GM23338 (cell line): ENCODE results near the gene FAM89B. TPM values are rescaled to one million over a fixed set of nuclear protein-coding genes. Genes with fewer than 3 reads are reported as not detected.

Experiments used
- ATAC-seq: fragments of 200-7000 bp; cut with Tn5 transposase; 3 replicates; pipeline ENCODE4 v1.9.1; 2020
- DNase-seq: peaks from one replicate; pipeline ENCODE4 v3.0.0-alpha.2; 2015; ENCODE audit warnings: low spot score
- H2AFZ ChIP-seq: fragments of 200-600 bp; sonication (generic); 2 replicates; pipeline ENCODE4 v1.8.0; 2016; ENCODE audit warnings: antibody characterized with exemption, mild to moderate bottlenecking, moderate library complexity
- H3F3A ChIP-seq: fragments of 200-600 bp; sonication (generic); replicated peaks from 2 replicates; pipeline ENCODE4 v1.8.0; 2017; ENCODE audit warnings: antibody characterized with exemption, mixed run types, low read depth
- H3K27ac ChIP-seq: fragments of 200-600 bp; sonication (generic); 2 replicates; pipeline ENCODE4 v1.6.1; 2016; ENCODE audit warnings: low read depth
- H3K27me3 ChIP-seq: fragments of 200-600 bp; sonication (generic); 2 replicates; pipeline ENCODE4 v1.8.0; 2016; ENCODE audit warnings: mild to moderate bottlenecking, mixed run types, moderate library complexity; ENCODE audit not compliant: insufficient read depth
- H3K36me3 ChIP-seq: fragments of 200-600 bp; sonication (generic); 2 replicates; pipeline ENCODE4 v1.8.0; 2016; ENCODE audit warnings: mild to moderate bottlenecking; ENCODE audit not compliant: insufficient read depth
- H3K4me1 ChIP-seq: fragments of 200-600 bp; sonication (generic); 2 replicates; pipeline ENCODE4 v1.8.0; 2016; ENCODE audit warnings: mild to moderate bottlenecking, moderate library complexity; ENCODE audit not compliant: insufficient read depth
- H3K4me2 ChIP-seq: fragments of 200-600 bp; sonication (generic); 2 replicates; pipeline ENCODE4 v1.7.1; 2017; ENCODE audit warnings: mixed run types
- H3K4me3 ChIP-seq: fragments of 200-600 bp; sonication (generic); 2 replicates; pipeline ENCODE4 v1.6.1; 2016; ENCODE audit warnings: mixed run types
- H3K79me2 ChIP-seq: fragments of 200-600 bp; sonication (generic); replicated peaks from 2 replicates; pipeline ENCODE4 v1.8.0; 2017; ENCODE audit warnings: mild to moderate bottlenecking; ENCODE audit not compliant: insufficient read depth
- H3K9me2 ChIP-seq: fragments of 200-600 bp; sonication (generic); 2 replicates; pipeline ENCODE4 v1.8.0; 2017; ENCODE audit not compliant: insufficient read depth
- H4K20me1 ChIP-seq: fragments of 200-600 bp; sonication (generic); replicated peaks from 2 replicates; pipeline ENCODE4 v1.8.0; 2017; ENCODE audit warnings: mild to moderate bottlenecking; ENCODE audit not compliant: insufficient read depth
- H3K27ac Mint-ChIP-seq: 2 replicates; pipeline ENCODE4 v1.8.0; 2020; ENCODE audit warnings: inconsistent platforms, mild to moderate bottlenecking, moderate library complexity, mixed read lengths
- H3K27me3 Mint-ChIP-seq: 3 replicates; pipeline ENCODE4 v1.8.0; 2022; ENCODE audit warnings: low read depth, mild to moderate bottlenecking, moderate library complexity, mixed read lengths, inconsistent platforms; ENCODE audit not compliant: insufficient read depth, poor library complexity
- H3K36me3 Mint-ChIP-seq: 3 replicates; pipeline ENCODE4 v1.8.0; 2021; ENCODE audit warnings: low read depth, mild to moderate bottlenecking, inconsistent platforms, moderate library complexity, mixed read lengths
- H3K4me1 Mint-ChIP-seq: 3 replicates; pipeline ENCODE4 v1.8.0; 2020; ENCODE audit warnings: mild to moderate bottlenecking, inconsistent platforms, mixed read lengths
- H3K4me3 Mint-ChIP-seq: 3 replicates; pipeline ENCODE4 v1.8.0; 2021; ENCODE audit warnings: moderate library complexity, mild to moderate bottlenecking, inconsistent platforms, mixed read lengths
- H3K9me3 Mint-ChIP-seq: 3 replicates; pipeline ENCODE4 v1.8.0; 2020; ENCODE audit warnings: moderate library complexity, mild to moderate bottlenecking, inconsistent platforms, mixed read lengths
- CREB1 ChIP-seq: fragments of 250-450 bp; sonication (Bioruptor Pico); IDR thresholded peaks from 2 replicates; pipeline ENCODE4 v1.5.0; 2020; ENCODE audit warnings: low read depth, mild to moderate bottlenecking, moderate library complexity
- EZH2 ChIP-seq: fragments of 200-600 bp; sonication (generic); IDR thresholded peaks from one replicate; pipeline ENCODE4 v1.8.0; 2017; ENCODE audit warnings: antibody characterized with exemption, mild to moderate bottlenecking, low read depth; ENCODE audit not compliant: unreplicated experiment
- EZH2phosphoT487 ChIP-seq: fragments of 200-600 bp; sonication (generic); IDR thresholded peaks from one replicate; pipeline ENCODE4 v1.8.1; 2018; ENCODE audit warnings: antibody characterized with exemption; ENCODE audit not compliant: unreplicated experiment
- JUNB ChIP-seq: IDR thresholded peaks from one replicate; pipeline ENCODE4 v1.6.1; 2016; ENCODE audit warnings: antibody characterized with exemption; ENCODE audit not compliant: unreplicated experiment
- NANOG ChIP-seq: IDR thresholded peaks from 2 replicates; pipeline ENCODE4 v1.6.1; 2016; ENCODE audit warnings: antibody characterized with exemption, borderline replicate concordance
- POLR2AphosphoS5 ChIP-seq: IDR thresholded peaks from 2 replicates; pipeline ENCODE4 v1.6.1; 2016; ENCODE audit warnings: antibody characterized with exemption, low read depth
- STAT1 ChIP-seq: IDR thresholded peaks from one replicate; pipeline ENCODE4 v1.6.1; 2016; ENCODE audit warnings: antibody characterized with exemption; ENCODE audit not compliant: unreplicated experiment
- ZNF114 ChIP-seq: fragments of 250-450 bp; sonication (Bioruptor Pico); IDR thresholded peaks from 2 replicates; pipeline ENCODE4 v1.5.0; 2020; ENCODE audit warnings: mild to moderate bottlenecking, moderate library complexity
- ZNF331 ChIP-seq: fragments of 250-450 bp; sonication (Bioruptor Pico); IDR thresholded peaks from 2 replicates; pipeline ENCODE4 v1.5.0; 2020; ENCODE audit warnings: low read depth, mild to moderate bottlenecking, moderate library complexity
- polyA plus RNA-seq: library from polyadenylated mRNA; unstranded; fragments of >200 nt; fragmentation: Nextera tagmentation; extraction: Ambion mirVana; gene quantifications from 2 replicates; pipeline ENCODE4 v1.2.1, GENCODE V29; 2016
- total RNA-seq: library from RNA; depleted of rRNA; stranded (reverse); fragments of >200 nt; shearing (Covaris generic); gene quantifications from 2 replicates; pipeline ENCODE4 v1.2.3, GENCODE V29; 2014
- TF ChIP-seq, protein P1 (sequence below): fragments of 250-450 bp; sonication (Bioruptor Pico); IDR thresholded peaks from 2 replicates; pipeline ENCODE4 v1.5.0; 2020; ENCODE audit warnings: mild to moderate bottlenecking, moderate library complexity
- TF ChIP-seq, protein P2 (sequence below): IDR thresholded peaks from one replicate; pipeline ENCODE4 v1.6.1; 2018; ENCODE audit warnings: antibody characterized with exemption; ENCODE audit not compliant: unreplicated experiment
- TF ChIP-seq, protein P3 (sequence below), 2 experiments: fragments of 200-600 bp in 1 of 2; sonication (generic) in 1 of 2; conservative IDR thresholded peaks; 2 replicates each; pipeline versions ENCODE4 v1.5.1 to v1.6.1; 2016 to 2017; ENCODE audit warnings: antibody characterized with exemption in 2 of 2, low read depth in 2 of 2, mild to moderate bottlenecking in 2 of 2, moderate library complexity in 1 of 2
- TF ChIP-seq, protein P4 (sequence below): IDR thresholded peaks from 2 replicates; pipeline ENCODE4 v1.6.1; 2016; ENCODE audit warnings: antibody characterized with exemption

Gene FAM89B
- total and polyA plus RNA-seq, 2 experiments from 2014 or later: 13.0 to 18.2 TPM

DNA sequence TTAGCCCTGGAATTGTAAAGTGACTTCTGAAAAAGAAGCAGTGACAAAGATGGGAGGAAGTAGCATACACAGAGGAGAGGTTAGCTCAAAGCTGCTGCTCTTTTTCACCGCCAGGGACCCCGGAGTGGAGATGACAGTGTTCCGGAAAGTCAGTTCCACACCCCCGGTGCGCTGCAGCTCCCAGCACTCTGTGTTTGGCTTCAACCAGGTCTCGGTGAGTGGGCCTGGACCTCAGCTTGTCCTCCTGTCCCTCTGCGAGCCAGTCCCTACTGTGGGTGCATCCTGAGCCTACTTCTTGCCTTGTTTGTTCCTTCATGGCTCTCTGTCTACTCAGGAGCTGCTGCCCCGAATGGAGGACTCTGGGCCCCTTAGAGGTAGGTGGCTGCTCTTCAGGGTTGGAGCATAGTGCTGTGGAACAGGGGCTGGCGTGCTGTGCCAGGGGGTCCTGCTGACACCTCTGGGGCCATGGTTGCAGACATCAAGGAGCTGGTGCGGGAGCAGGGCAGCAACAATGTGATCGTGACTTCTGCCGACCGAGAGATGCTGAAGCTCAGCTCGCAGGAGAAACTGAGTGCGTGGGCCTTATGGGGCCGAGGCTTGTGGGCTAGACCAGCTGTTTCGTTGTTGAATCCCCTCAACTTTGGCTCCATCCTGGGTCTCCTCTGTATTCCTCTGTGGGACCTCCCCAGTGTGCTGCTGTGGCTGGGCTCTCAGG, 45.0 kb downstream of the FAM89B start:
- H3K27me3 Mint-ChIP-seq: peaks cover 21% of the 10 kb centered on the region
- H3K27me3 ChIP-seq: no peaks in the 10 kb centered on the region
- H3K4me1 Mint-ChIP-seq: peaks cover 11% of the 10 kb centered on the region
- H3K36me3 ChIP-seq: no peaks in the 10 kb centered on the region; the same call in 1 of the 2 replicates
- TF ChIP-seq, protein P1, sequence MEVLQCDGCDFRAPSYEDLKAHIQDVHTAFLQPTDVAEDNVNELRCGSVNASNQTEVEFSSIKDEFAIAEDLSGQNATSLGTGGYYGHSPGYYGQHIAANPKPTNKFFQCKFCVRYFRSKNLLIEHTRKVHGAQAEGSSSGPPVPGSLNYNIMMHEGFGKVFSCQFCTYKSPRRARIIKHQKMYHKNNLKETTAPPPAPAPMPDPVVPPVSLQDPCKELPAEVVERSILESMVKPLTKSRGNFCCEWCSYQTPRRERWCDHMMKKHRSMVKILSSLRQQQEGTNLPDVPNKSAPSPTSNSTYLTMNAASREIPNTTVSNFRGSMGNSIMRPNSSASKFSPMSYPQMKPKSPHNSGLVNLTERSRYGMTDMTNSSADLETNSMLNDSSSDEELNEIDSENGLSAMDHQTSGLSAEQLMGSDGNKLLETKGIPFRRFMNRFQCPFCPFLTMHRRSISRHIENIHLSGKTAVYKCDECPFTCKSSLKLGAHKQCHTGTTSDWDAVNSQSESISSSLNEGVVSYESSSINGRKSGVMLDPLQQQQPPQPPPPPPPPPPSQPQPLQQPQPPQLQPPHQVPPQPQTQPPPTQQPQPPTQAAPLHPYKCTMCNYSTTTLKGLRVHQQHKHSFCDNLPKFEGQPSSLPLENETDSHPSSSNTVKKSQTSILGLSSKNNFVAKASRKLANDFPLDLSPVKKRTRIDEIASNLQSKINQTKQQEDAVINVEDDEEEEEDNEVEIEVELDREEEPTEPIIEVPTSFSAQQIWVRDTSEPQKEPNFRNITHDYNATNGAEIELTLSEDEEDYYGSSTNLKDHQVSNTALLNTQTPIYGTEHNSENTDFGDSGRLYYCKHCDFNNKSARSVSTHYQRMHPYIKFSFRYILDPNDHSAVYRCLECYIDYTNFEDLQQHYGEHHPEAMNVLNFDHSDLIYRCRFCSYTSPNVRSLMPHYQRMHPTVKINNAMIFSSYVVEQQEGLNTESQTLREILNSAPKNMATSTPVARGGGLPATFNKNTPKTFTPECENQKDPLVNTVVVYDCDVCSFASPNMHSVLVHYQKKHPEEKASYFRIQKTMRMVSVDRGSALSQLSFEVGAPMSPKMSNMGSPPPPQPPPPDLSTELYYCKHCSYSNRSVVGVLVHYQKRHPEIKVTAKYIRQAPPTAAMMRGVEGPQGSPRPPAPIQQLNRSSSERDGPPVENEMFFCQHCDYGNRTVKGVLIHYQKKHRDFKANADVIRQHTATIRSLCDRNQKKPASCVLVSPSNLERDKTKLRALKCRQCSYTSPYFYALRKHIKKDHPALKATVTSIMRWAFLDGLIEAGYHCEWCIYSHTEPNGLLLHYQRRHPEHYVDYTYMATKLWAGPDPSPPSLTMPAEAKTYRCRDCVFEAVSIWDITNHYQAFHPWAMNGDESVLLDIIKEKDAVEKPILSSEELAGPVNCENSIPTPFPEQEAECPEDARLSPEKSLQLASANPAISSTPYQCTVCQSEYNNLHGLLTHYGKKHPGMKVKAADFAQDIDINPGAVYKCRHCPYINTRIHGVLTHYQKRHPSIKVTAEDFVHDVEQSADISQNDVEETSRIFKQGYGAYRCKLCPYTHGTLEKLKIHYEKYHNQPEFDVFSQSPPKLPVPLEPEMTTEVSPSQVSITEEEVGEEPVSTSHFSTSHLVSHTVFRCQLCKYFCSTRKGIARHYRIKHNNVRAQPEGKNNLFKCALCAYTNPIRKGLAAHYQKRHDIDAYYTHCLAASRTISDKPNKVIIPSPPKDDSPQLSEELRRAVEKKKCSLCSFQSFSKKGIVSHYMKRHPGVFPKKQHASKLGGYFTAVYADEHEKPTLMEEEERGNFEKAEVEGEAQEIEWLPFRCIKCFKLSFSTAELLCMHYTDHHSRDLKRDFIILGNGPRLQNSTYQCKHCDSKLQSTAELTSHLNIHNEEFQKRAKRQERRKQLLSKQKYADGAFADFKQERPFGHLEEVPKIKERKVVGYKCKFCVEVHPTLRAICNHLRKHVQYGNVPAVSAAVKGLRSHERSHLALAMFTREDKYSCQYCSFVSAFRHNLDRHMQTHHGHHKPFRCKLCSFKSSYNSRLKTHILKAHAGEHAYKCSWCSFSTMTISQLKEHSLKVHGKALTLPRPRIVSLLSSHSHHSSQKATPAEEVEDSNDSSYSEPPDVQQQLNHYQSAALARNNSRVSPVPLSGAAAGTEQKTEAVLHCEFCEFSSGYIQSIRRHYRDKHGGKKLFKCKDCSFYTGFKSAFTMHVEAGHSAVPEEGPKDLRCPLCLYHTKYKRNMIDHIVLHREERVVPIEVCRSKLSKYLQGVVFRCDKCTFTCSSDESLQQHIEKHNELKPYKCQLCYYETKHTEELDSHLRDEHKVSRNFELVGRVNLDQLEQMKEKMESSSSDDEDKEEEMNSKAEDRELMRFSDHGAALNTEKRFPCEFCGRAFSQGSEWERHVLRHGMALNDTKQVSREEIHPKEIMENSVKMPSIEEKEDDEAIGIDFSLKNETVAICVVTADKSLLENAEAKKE (CRISPR knock-in tag): no peak
- TF ChIP-seq STAT1 (no peak), EZH2phosphoT487 (no peak), CREB1 (CRISPR knock-in tag) (no peak), JUNB (no peak), ZNF331 (no peak), POLR2AphosphoS5 (no peak), NANOG (no peak), ZNF114 (no peak), EZH2 (no peak)
- TF ChIP-seq, protein P2, sequence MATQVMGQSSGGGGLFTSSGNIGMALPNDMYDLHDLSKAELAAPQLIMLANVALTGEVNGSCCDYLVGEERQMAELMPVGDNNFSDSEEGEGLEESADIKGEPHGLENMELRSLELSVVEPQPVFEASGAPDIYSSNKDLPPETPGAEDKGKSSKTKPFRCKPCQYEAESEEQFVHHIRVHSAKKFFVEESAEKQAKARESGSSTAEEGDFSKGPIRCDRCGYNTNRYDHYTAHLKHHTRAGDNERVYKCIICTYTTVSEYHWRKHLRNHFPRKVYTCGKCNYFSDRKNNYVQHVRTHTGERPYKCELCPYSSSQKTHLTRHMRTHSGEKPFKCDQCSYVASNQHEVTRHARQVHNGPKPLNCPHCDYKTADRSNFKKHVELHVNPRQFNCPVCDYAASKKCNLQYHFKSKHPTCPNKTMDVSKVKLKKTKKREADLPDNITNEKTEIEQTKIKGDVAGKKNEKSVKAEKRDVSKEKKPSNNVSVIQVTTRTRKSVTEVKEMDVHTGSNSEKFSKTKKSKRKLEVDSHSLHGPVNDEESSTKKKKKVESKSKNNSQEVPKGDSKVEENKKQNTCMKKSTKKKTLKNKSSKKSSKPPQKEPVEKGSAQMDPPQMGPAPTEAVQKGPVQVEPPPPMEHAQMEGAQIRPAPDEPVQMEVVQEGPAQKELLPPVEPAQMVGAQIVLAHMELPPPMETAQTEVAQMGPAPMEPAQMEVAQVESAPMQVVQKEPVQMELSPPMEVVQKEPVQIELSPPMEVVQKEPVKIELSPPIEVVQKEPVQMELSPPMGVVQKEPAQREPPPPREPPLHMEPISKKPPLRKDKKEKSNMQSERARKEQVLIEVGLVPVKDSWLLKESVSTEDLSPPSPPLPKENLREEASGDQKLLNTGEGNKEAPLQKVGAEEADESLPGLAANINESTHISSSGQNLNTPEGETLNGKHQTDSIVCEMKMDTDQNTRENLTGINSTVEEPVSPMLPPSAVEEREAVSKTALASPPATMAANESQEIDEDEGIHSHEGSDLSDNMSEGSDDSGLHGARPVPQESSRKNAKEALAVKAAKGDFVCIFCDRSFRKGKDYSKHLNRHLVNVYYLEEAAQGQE: no peak
- TF ChIP-seq, protein P3, sequence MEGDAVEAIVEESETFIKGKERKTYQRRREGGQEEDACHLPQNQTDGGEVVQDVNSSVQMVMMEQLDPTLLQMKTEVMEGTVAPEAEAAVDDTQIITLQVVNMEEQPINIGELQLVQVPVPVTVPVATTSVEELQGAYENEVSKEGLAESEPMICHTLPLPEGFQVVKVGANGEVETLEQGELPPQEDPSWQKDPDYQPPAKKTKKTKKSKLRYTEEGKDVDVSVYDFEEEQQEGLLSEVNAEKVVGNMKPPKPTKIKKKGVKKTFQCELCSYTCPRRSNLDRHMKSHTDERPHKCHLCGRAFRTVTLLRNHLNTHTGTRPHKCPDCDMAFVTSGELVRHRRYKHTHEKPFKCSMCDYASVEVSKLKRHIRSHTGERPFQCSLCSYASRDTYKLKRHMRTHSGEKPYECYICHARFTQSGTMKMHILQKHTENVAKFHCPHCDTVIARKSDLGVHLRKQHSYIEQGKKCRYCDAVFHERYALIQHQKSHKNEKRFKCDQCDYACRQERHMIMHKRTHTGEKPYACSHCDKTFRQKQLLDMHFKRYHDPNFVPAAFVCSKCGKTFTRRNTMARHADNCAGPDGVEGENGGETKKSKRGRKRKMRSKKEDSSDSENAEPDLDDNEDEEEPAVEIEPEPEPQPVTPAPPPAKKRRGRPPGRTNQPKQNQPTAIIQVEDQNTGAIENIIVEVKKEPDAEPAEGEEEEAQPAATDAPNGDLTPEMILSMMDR (conservative IDR thresholded peaks at IDR 0.05; ENCODE audit: low read depth in 2 of 2): no peak
- TF ChIP-seq, protein P4, sequence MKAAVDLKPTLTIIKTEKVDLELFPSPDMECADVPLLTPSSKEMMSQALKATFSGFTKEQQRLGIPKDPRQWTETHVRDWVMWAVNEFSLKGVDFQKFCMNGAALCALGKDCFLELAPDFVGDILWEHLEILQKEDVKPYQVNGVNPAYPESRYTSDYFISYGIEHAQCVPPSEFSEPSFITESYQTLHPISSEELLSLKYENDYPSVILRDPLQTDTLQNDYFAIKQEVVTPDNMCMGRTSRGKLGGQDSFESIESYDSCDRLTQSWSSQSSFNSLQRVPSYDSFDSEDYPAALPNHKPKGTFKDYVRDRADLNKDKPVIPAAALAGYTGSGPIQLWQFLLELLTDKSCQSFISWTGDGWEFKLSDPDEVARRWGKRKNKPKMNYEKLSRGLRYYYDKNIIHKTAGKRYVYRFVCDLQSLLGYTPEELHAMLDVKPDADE: no peak
- H3K4me1 ChIP-seq: peaks cover 12% of the 10 kb centered on the region; the same call in 1 of the 2 replicates
- no peak overlapping the region for H2AFZ ChIP-seq
- peaks cover 5% of the 10 kb centered on the region for H3F3A ChIP-seq
- peaks cover 14% of the 10 kb centered on the region for H4K20me1 ChIP-seq
- no peak for ATAC-seq
- H3K79me2 ChIP-seq: peaks cover 26% of the 10 kb centered on the region
- peak overlapping the region; percentile 58; the same call in 1 of the 2 replicates for H3K4me3 ChIP-seq
- H3K4me2 ChIP-seq: peak overlapping the region; percentile 97
- H3K27ac ChIP-seq: no peak overlapping the region
- H3K4me3 Mint-ChIP-seq: peak overlapping the region; percentile 94
- no peak overlapping the region for H3K27ac Mint-ChIP-seq
- peaks cover 23% of the 10 kb centered on the region for H3K36me3 Mint-ChIP-seq
- H3K9me2 ChIP-seq: no peaks in the 10 kb centered on the region
- DNase-seq: no peak
- no peaks in the 10 kb centered on the region; the same call in 2 of the 3 replicates for H3K9me3 Mint-ChIP-seq
